Memory B cell (primary cell): ENCODE data around the gene MIA2.

Experiments used
- ATAC-seq: fragments of 150-1000 bp; cut with Tn5 transposase; 2 replicates; pipeline ENCODE4 v1.10.0; 2021; ENCODE audit warnings: low read depth, mild to moderate bottlenecking, moderate library complexity
- DNase-seq, 2 donors: peaks; one replicate each; pipeline ENCODE4 v3.0.0; 2022; ENCODE audit warnings: low spot score in 2 of 2
- H3K27ac Mint-ChIP-seq: one replicate; pipeline ENCODE4 v1.8.0; 2022; ENCODE audit warnings: mild to moderate bottlenecking, moderate library complexity, mixed read lengths
- H3K27me3 Mint-ChIP-seq: one replicate; pipeline ENCODE4 v1.8.0; 2022; ENCODE audit warnings: mixed read lengths
- H3K36me3 Mint-ChIP-seq: one replicate; pipeline ENCODE4 v1.8.0; 2022; ENCODE audit warnings: mild to moderate bottlenecking, mixed read lengths
- H3K4me1 Mint-ChIP-seq: one replicate; pipeline ENCODE4 v1.8.0; 2022; ENCODE audit warnings: mixed read lengths
- H3K4me3 Mint-ChIP-seq: one replicate; pipeline ENCODE4 v1.8.0; 2022; ENCODE audit warnings: mild to moderate bottlenecking, moderate library complexity, mixed read lengths
- H3K9me3 Mint-ChIP-seq: one replicate; pipeline ENCODE4 v1.8.0; 2022; ENCODE audit warnings: mixed read lengths

The MIA2 gene

GRCh38 chr14:39381366-39381765 is 147.7 kb downstream of the MIA2 start:
- Mint-ChIP-seq H3K36me3 (peaks cover 5% of the 10 kb centered on the region), H3K4me3 (no peak overlapping the region), H3K27ac (no peak overlapping the region), H3K4me1 (peaks cover 4% of the 10 kb centered on the region), H3K9me3 (no peaks in the 10 kb centered on the region), H3K27me3 (no peaks in the 10 kb centered on the region)
- DNase-seq, result no peak
- no peak for ATAC-seq

- no peaks in the 10 kb centered on the region for H3K9me3 Mint-ChIP-seq
- H3K27me3 Mint-ChIP-seq, result no peaks in the 10 kb centered on the region
- H3K36me3 Mint-ChIP-seq, result peaks cover 9% of the 10 kb centered on the region
- peaks cover 4% of the 10 kb centered on the region for H3K4me1 Mint-ChIP-seq
- H3K4me3 Mint-ChIP-seq, result no peak overlapping the region
- ATAC-seq (no peak), DNase-seq (no peak)
- no peak overlapping the region for H3K27ac Mint-ChIP-seq
These were observed 148.7 kb downstream of the MIA2 start for GRCh38 chr14:39382463-39382862.

DNA sequence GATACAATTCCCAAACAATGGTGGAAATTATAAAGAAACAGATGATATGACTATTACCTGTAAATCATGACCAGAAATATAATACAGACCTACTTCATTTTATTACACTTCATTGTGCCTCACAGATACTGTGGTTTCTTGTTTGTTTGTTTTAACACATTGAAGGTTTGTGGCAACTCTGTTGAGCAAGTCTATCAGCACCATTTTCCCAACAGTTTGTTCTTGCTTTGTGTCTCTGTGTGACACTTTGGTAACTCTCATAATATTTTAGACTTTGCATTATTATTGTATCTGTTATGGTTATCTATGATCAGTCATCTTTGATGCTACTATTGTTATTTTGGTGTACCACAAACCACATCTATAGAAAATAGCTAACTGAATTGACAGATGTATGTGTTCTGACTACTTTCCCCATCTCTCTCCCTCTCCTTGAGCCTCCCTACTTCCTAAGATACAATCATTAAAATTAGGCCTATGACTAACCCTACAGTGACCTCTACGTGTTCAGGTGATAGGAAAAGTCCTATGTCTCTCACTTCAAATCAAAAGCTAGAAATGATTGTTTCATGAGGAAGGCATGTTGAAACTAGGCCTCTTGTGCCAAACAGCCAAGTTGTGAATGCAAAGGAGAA is 149.4 kb downstream of the MIA2 start:
- ATAC-seq (no peak), DNase-seq (no peak)
- Mint-ChIP-seq H3K27me3 (no peaks in the 10 kb centered on the region), H3K4me1 (peaks cover 4% of the 10 kb centered on the region), H3K4me3 (no peak overlapping the region), H3K9me3 (no peaks in the 10 kb centered on the region), H3K36me3 (peaks cover 9% of the 10 kb centered on the region), H3K27ac (peak overlapping the region; percentile 51)

GRCh38 chr14:39383741-39384140 is 150.0 kb downstream of the MIA2 start:
- Mint-ChIP-seq H3K4me1 (peaks cover 4% of the 10 kb centered on the region), H3K4me3 (no peak overlapping the region), H3K36me3 (peaks cover 9% of the 10 kb centered on the region), H3K9me3 (no peaks in the 10 kb centered on the region), H3K27me3 (no peaks in the 10 kb centered on the region), H3K27ac (peak overlapping the region; percentile 51)
- ATAC-seq (no peak), DNase-seq (no peak)

GRCh38 chr14:39384177-39384576 is 150.5 kb downstream of the MIA2 start:
- Mint-ChIP-seq H3K4me1 (peaks cover 4% of the 10 kb centered on the region), H3K27me3 (no peaks in the 10 kb centered on the region), H3K27ac (no peak overlapping the region), H3K9me3 (no peaks in the 10 kb centered on the region), H3K36me3 (peaks cover 9% of the 10 kb centered on the region), H3K4me3 (no peak overlapping the region)
- DNase-seq (no peak), ATAC-seq (no peak)

DNA sequence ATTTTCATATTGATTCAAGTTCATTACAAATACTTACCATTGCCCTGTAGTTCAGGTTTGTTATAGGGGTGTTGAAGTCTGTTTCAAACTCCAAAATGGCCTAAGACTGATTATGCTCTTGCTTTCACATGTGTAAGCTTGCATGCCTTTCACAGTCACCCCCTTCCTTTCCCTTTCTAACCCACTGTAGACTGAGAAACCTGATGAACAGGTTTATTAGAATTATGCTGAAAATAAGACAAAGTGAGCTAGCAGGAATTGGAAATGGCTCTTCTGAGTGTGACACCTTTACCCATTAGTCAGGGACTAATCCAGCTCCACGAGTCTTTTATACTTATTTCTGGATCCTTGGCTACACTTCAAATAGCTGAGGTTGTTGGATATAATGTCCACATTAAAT is 159.6 kb downstream of the MIA2 start:
- no peak overlapping the region for H3K27ac Mint-ChIP-seq

DNA sequence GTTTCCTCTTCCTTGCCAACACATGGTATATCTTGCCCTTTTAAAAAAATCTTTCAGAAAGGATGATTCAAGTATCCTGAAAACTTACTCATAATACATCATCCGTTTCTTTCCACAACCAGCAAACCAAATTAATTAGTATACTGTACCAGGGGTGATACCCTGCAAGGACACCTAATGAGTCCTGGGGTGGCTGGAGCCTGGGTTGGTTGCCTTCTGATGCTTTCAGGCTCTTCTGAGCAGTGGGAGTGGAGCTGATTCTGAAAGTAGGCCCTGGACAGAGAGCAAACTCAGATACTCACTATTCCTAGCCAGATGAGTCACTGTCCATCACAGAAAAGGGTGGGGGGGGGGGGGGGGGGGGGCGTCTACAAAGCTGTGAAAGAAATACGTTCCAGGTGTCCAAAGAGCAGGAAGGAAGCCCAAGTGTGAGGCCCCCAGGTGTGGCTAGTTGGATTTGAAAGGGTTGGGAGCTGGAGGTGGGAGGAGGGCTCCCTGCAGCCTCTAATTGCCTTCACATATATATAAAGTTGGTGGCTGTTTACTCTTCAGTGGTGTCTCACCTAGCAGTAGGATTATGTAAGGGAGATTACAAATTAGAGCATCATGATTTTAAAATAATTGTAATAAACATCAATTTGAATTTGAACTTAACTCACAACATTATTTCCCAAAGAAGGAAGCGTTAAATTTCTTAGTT is 162.0 kb downstream of the MIA2 start:
- Mint-ChIP-seq H3K4me3 (no peak overlapping the region), H3K4me1 (peaks cover 3% of the 10 kb centered on the region), H3K27me3 (no peaks in the 10 kb centered on the region), H3K36me3 (peaks cover 10% of the 10 kb centered on the region), H3K27ac (peak overlapping the region; percentile 22), H3K9me3 (no peaks in the 10 kb centered on the region)
- ATAC-seq (no peak), DNase-seq (no peak)

More for the DNA sequence above, 159.6 kb downstream of the MIA2 start:
- no peaks in the 10 kb centered on the region for H3K27me3 Mint-ChIP-seq
- H3K9me3 Mint-ChIP-seq, result no peaks in the 10 kb centered on the region
- H3K4me3 Mint-ChIP-seq, result no peak overlapping the region
- H3K36me3 Mint-ChIP-seq, result peaks cover 6% of the 10 kb centered on the region
- no peak for DNase-seq
- peaks cover 3% of the 10 kb centered on the region for H3K4me1 Mint-ChIP-seq
- ATAC-seq, result no peak

- Mint-ChIP-seq H3K36me3 (peaks cover 10% of the 10 kb centered on the region), H3K27ac (no peak overlapping the region), H3K27me3 (no peaks in the 10 kb centered on the region), H3K4me1 (peaks cover 3% of the 10 kb centered on the region), H3K9me3 (no peaks in the 10 kb centered on the region), H3K4me3 (no peak overlapping the region)
- DNase-seq (no peak), ATAC-seq (no peak)
These were observed 162.7 kb downstream of the MIA2 start for GRCh38 chr14:39396448-39396847.

DNA sequence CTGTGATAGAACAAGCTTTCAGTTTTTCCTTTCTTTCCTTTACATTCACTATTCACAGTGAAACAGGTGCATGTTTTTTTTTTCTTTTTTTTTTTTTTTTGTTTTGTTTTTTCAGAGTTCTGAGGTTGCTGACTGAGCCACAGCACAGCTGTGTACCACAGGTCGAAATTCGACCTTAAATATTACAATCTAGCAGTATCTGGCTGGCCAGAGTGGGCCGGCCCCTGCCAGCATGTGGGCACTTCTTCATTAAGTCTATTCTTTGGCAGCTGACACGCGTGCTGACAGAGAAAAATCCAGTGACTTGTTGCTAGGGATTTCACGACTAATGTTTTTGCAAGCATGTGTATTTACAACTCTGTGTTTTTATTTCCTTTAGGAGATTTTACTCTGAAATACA is 164.7 kb downstream of the MIA2 start:
- no peaks in the 10 kb centered on the region for H3K27me3 Mint-ChIP-seq

DNA sequence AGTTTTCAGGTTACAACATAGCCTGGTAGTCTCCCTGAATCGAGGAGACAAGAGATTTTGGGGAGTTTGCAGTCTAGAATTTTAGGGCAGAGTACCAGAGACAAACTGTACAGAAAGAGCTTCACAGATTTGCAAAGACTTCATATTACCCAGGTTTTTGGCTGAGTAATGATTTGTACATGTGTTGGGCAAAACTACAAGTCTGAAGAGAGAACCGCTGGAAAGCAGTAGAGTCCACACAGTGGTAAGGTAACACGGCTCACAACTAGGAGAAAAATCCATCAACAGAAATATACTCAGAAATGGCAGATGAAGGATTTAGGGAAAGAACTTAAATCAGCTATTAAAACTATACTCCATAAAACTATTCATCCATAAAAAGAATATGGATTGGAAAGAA is 172.8 kb downstream of the MIA2 start:
- Mint-ChIP-seq H3K4me1 (peaks cover 16% of the 10 kb centered on the region), H3K36me3 (peaks cover 12% of the 10 kb centered on the region), H3K4me3 (no peak overlapping the region), H3K27ac (peak overlapping the region; percentile 67), H3K9me3 (peaks cover 3% of the 10 kb centered on the region), H3K27me3 (no peaks in the 10 kb centered on the region)
- DNase-seq (no peak), ATAC-seq (no peak)

More for the DNA sequence above, 164.7 kb downstream of the MIA2 start:
- Mint-ChIP-seq H3K36me3 (peaks cover 12% of the 10 kb centered on the region), H3K27ac (no peak overlapping the region), H3K4me3 (no peak overlapping the region), H3K9me3 (no peaks in the 10 kb centered on the region), H3K4me1 (peaks cover 3% of the 10 kb centered on the region)
- ATAC-seq (no peak), DNase-seq (no peak)

DNA sequence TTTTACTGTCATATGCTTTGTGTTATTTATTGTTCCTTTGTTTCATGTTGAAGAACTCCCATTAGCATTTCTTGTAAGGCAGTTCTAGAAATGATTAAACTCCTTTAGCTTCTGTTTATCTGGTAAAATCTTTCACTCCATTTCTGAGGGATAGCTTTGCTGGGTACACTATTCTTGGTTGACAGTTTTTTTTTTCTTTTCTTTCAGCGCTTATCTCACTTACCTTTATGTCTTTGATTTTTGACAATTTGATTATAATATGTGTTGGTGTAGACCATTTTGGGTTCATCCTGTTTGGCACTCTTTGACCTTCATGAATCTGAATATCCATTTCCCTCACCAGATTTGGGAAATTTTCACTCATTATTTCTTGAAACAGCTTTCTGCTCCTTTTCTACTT is 182.4 kb downstream of the MIA2 start:
- peak overlapping the region; percentile 88 for H3K27ac Mint-ChIP-seq
- H3K4me3 Mint-ChIP-seq, result no peak overlapping the region
- ATAC-seq (no peak), DNase-seq (no peak)
- H3K9me3 Mint-ChIP-seq, result peaks cover 14% of the 10 kb centered on the region
- H3K36me3 Mint-ChIP-seq, result peaks cover 36% of the 10 kb centered on the region
- no peaks in the 10 kb centered on the region for H3K27me3 Mint-ChIP-seq
- peaks cover 2% of the 10 kb centered on the region for H3K4me1 Mint-ChIP-seq

- Mint-ChIP-seq H3K4me1 (peaks cover 8% of the 10 kb centered on the region), H3K27ac (no peak overlapping the region), H3K27me3 (no peaks in the 10 kb centered on the region), H3K9me3 (peaks cover 12% of the 10 kb centered on the region), H3K36me3 (peaks cover 37% of the 10 kb centered on the region), H3K4me3 (no peak overlapping the region)
- DNase-seq, result no peak
- no peak for ATAC-seq
These were observed 183.3 kb downstream of the MIA2 start for GRCh38 chr14:39417014-39417413.

GRCh38 chr14:39419272-39419671 is 185.6 kb downstream of the MIA2 start:
- ATAC-seq (no peak), DNase-seq (no peak)
- H3K4me1 Mint-ChIP-seq, result peaks cover 21% of the 10 kb centered on the region
- peaks cover 10% of the 10 kb centered on the region for H3K9me3 Mint-ChIP-seq
- no peaks in the 10 kb centered on the region for H3K27me3 Mint-ChIP-seq
- H3K36me3 Mint-ChIP-seq, result peaks cover 30% of the 10 kb centered on the region
- H3K4me3 Mint-ChIP-seq, result no peak overlapping the region
- no peak overlapping the region for H3K27ac Mint-ChIP-seq

- H3K27me3 Mint-ChIP-seq, result no peaks in the 10 kb centered on the region
- no peak overlapping the region for H3K27ac Mint-ChIP-seq
- no peaks in the 10 kb centered on the region for H3K9me3 Mint-ChIP-seq
- H3K4me3 Mint-ChIP-seq, result no peak overlapping the region
- DNase-seq (no peak), ATAC-seq (no peak)
- peaks cover 15% of the 10 kb centered on the region for H3K36me3 Mint-ChIP-seq
- peaks cover 31% of the 10 kb centered on the region for H3K4me1 Mint-ChIP-seq
These were observed 188.5 kb downstream of the MIA2 start for GRCh38 chr14:39422243-39422642.

- DNase-seq, result no peak
- H3K36me3 Mint-ChIP-seq, result peaks cover 13% of the 10 kb centered on the region
- H3K27ac Mint-ChIP-seq, result no peak overlapping the region
- H3K27me3 Mint-ChIP-seq, result no peaks in the 10 kb centered on the region
- peaks cover 37% of the 10 kb centered on the region for H3K4me1 Mint-ChIP-seq
- ATAC-seq, result no peak
- no peaks in the 10 kb centered on the region for H3K9me3 Mint-ChIP-seq
- H3K4me3 Mint-ChIP-seq, result no peak overlapping the region
These were observed 190.1 kb downstream of the MIA2 start for GRCh38 chr14:39423793-39424192.
